Natural killer cell (primary cell): Measurements from ENCODE around the gene CLEC4D. TPM values are rescaled to one million over a fixed set of nuclear protein-coding genes. Genes with fewer than 3 reads are reported as not detected.

Experiments
- ATAC-seq, 3 donors: fragments of 150-1000 bp in 2 of 3; fragments of 200-7000 bp in 1 of 3; cut with Tn5 transposase; 1 replicate in 1 of 3; 2 replicates in 2 of 3; pipeline ENCODE4 v1.10.0; 2021; ENCODE audit warnings: mild to moderate bottlenecking in 2 of 3, moderate library complexity in 2 of 3
- DNase-seq, 2 donors: peaks; one replicate each; pipeline versions ENCODE4 v3.0.0 to v3.0.0-alpha.2; 2013 to 2021; ENCODE audit warnings: mixed read lengths in 1 of 2
- H3K27ac ChIP-seq: one replicate; pipeline ENCODE4 v1.5.1; 2013; ENCODE audit warnings: mild to moderate bottlenecking, low read length
- H3K27me3 ChIP-seq: one replicate; pipeline ENCODE4 v1.6.1; 2013; ENCODE audit warnings: low read length; ENCODE audit not compliant: control insufficient read depth, insufficient read depth
- H3K36me3 ChIP-seq: one replicate; pipeline ENCODE4 v1.6.1; 2013; ENCODE audit warnings: low read length; ENCODE audit not compliant: control insufficient read depth, insufficient read depth
- H3K4me1 ChIP-seq: one replicate; pipeline ENCODE4 v1.6.1; 2013; ENCODE audit warnings: low read length; ENCODE audit not compliant: control insufficient read depth, insufficient read depth
- H3K4me3 ChIP-seq: one replicate; pipeline ENCODE4 v1.5.1; 2013; ENCODE audit warnings: low read length
- H3K9me3 ChIP-seq: one replicate; pipeline ENCODE4 v1.6.1; 2013; ENCODE audit warnings: low read length; ENCODE audit not compliant: control insufficient read depth, insufficient read depth
- H3K27ac Mint-ChIP-seq, 2 donors: one replicate each; pipeline ENCODE4 v1.8.0; 2022; ENCODE audit warnings: mild to moderate bottlenecking in 2 of 2, mixed read lengths in 2 of 2, moderate library complexity in 1 of 2
- H3K27me3 Mint-ChIP-seq, 2 donors: one replicate each; pipeline ENCODE4 v1.8.0; 2022; ENCODE audit warnings: low read depth in 2 of 2, mixed read lengths in 2 of 2
- H3K36me3 Mint-ChIP-seq: one replicate; pipeline ENCODE4 v1.8.0; 2022; ENCODE audit warnings: mixed read lengths
- H3K4me1 Mint-ChIP-seq, 2 donors: one replicate each; pipeline ENCODE4 v1.8.0; 2022; ENCODE audit warnings: mixed read lengths in 2 of 2
- H3K4me3 Mint-ChIP-seq: one replicate; pipeline ENCODE4 v1.8.0; 2022; ENCODE audit warnings: mild to moderate bottlenecking, moderate library complexity, mixed read lengths
- H3K9me3 Mint-ChIP-seq, 2 donors: one replicate each; pipeline ENCODE4 v1.8.0; 2022; ENCODE audit warnings: mixed read lengths in 2 of 2
- CTCF ChIP-seq: fragments of 200-600 bp; IDR thresholded peaks from one replicate; pipeline ENCODE4 v1.8.0; 2022; ENCODE audit warnings: antibody characterized with exemption
- WGBS: methylation state at CpG from one replicate; pipeline ENCODE4 v1.1.7; 2013; ENCODE audit warnings: missing lambda C conversion rate; ENCODE audit not compliant: insufficient coverage; 5-methylcytosine and 5-hydroxymethylcytosine counted together
- intact Hi-C: fragments of 100-400 bp; cut with micrococcal nuclease; formaldehyde crosslinking; loops from one replicate; pipeline ENCODE4 v1.14.2; 2022
- total RNA-seq, 4 donors: library from RNA; stranded (reverse); fragments of 120-200 nt in 1 of 4; gene quantifications; one replicate each; pipeline versions ENCODE4 v1.2.3 to v1.2.4, GENCODE V29; 2013 to 2022

Gene CLEC4D
- total RNA-seq, 3 donors from 2014 or later (not counting 1 experiment from before 2014, with no cell fraction given): 0.50 to 1.7 TPM; not detected in 1

DNA sequence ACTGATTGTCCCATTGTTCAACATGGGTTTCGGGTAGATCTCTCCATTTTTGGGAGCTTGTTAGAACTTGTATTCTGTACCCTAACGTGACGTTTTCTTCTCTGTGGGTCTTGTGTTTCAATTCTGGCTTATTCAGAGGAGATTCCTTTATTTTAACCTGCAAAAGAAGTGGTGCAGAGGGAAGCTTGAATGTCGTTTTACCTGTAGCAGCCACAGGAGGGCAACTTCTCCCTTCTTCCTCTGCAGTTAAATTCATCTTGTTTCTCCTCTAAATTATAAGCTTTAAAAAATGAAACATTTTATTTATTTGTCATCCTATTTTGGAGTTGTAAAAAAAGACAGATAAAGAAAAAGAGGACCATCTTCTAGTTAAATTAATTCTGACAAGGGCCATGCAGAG lies 13.7 kb upstream of the CLEC4D start:
- 67% methylated on average over 3 of the region's 4 CpGs for WGBS
- no peak overlapping the region for H3K4me3 ChIP-seq
- peaks cover 5 to 6% of the 10 kb centered on the region in 2 donors for H3K4me1 Mint-ChIP-seq
- H3K36me3 Mint-ChIP-seq: no peaks in the 10 kb centered on the region
- no peak overlapping the region for H3K27ac ChIP-seq
- H3K4me3 Mint-ChIP-seq: no peak overlapping the region
- DNase-seq (no peak), ATAC-seq (no peak)
- no peaks in the 10 kb centered on the region for H3K36me3 ChIP-seq
- no peak for TF ChIP-seq CTCF
- H3K27ac Mint-ChIP-seq: no peak overlapping the region
- H3K4me1 ChIP-seq: no peaks in the 10 kb centered on the region
- H3K9me3 ChIP-seq: no peaks in the 10 kb centered on the region
- no peaks in the 10 kb centered on the region for H3K27me3 ChIP-seq
- H3K9me3 Mint-ChIP-seq: no peaks in the 10 kb centered on the region
- H3K27me3 Mint-ChIP-seq: peaks cover 12% of the 10 kb centered on the region in 2 donors
- intact Hi-C loops: no loop called here

DNA sequence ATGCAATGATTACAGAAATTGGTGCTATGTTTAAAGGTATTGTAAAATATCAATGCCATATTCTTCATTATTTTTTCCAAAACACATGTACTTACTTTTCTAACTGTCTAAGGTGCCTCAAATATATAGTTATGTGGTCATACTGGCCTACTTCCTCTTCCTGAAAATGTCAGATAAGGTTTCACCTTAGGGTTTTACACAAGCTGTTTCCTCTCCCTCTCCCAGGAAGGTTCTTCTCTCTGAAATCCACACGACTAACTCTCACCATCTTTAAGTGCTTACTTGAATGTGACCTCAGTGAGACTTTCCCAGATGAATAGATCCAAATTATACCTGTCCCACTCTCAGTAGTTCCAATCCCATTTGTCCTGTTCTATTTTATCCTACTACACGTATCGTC lies 11.6 kb upstream of the CLEC4D start:
- Mint-ChIP-seq H3K36me3 (no peaks in the 10 kb centered on the region), H3K27ac (no peak overlapping the region), H3K4me1 (peaks cover 5 to 6% of the 10 kb centered on the region in 2 donors), H3K4me3 (no peak overlapping the region), H3K27me3 (peaks cover 14 to 25% of the 10 kb centered on the region in 2 donors), H3K9me3 (no peaks in the 10 kb centered on the region)
- DNase-seq: no peak
- peak in 1 of 3 donors; percentile 58 for ATAC-seq
- no peak overlapping the region for H3K4me3 ChIP-seq
- no peaks in the 10 kb centered on the region for H3K36me3 ChIP-seq
- H3K27me3 ChIP-seq: no peaks in the 10 kb centered on the region
- no peak for TF ChIP-seq CTCF
- H3K27ac ChIP-seq: no peak overlapping the region
- intact Hi-C loops: no loop called here
- no peaks in the 10 kb centered on the region for H3K4me1 ChIP-seq
- WGBS: 0% methylated on average over 1 of the region's 3 CpGs
- no peaks in the 10 kb centered on the region for H3K9me3 ChIP-seq

GRCh38 chr12:8504351-8504750 lies 9.0 kb upstream of the CLEC4D start:
- ATAC-seq: no peak
- intact Hi-C loops: no loop called here
- no peak for TF ChIP-seq CTCF
- Mint-ChIP-seq H3K4me1 (peaks cover 5 to 6% of the 10 kb centered on the region in 2 donors), H3K9me3 (no peaks in the 10 kb centered on the region), H3K27ac (no peak overlapping the region), H3K27me3 (peaks cover 12 to 29% of the 10 kb centered on the region in 2 donors), H3K36me3 (no peaks in the 10 kb centered on the region), H3K4me3 (no peak overlapping the region)
- Histone ChIP-seq H3K9me3 (no peaks in the 10 kb centered on the region), H3K4me1 (no peaks in the 10 kb centered on the region), H3K36me3 (no peaks in the 10 kb centered on the region), H3K27ac (no peak overlapping the region), H3K27me3 (no peaks in the 10 kb centered on the region), H3K4me3 (no peak overlapping the region)
- no peak for DNase-seq
- no CpG with 5 or more reads among the region's 1 CpG for WGBS

DNA sequence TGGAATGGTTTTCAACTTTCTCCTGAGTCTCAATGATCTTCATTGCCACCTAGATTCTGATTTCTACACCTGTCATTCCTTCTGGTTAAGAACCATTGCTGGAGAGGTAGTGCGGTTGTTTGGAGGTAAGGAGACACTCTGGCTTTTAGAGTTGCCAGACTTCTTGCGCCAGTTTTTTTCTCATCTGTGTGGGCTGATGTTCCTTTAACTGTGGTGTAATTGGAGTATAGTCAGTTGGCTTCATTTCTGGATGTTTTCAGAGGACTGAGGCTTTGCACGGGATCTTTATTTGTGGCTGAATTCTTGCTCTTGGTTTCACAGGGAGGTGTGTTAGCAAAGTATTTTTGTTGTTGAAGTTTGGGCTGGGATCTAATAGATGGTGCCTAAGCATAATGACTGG lies 5.7 kb upstream of the CLEC4D start:
- H3K27ac Mint-ChIP-seq: no peak overlapping the region
- H3K36me3 Mint-ChIP-seq: no peaks in the 10 kb centered on the region
- Histone ChIP-seq H3K36me3 (no peaks in the 10 kb centered on the region), H3K4me3 (no peak overlapping the region), H3K27ac (no peak overlapping the region), H3K9me3 (no peaks in the 10 kb centered on the region), H3K4me1 (no peaks in the 10 kb centered on the region), H3K27me3 (peaks cover 2% of the 10 kb centered on the region)
- no peak for TF ChIP-seq CTCF
- 96% methylated on average over 3 of the region's 3 CpGs for WGBS
- no peaks in the 10 kb centered on the region for H3K9me3 Mint-ChIP-seq
- ATAC-seq (no peak), DNase-seq (no peak)
- no peaks in the 10 kb centered on the region for H3K4me1 Mint-ChIP-seq
- peaks cover 23 to 35% of the 10 kb centered on the region in 2 donors for H3K27me3 Mint-ChIP-seq
- no peak overlapping the region for H3K4me3 Mint-ChIP-seq
- intact Hi-C loops: no loop called here
